OCI-LY7 (cell line): ENCODE data around the gene FAM222A. TPM values are rescaled to one million over a fixed set of nuclear protein-coding genes. Genes with fewer than 3 reads are reported as not detected.

Experiments
- BruUV-seq: library from RNA; stranded (reverse); fragments of 400-500 nt; replicated peaks from 2 replicates; lab custom pipeline; 2021; lab: Mats Ljungman, UMichigan
- CTCF ChIA-PET: fragments of 300-600 bp; sonication (Branson Sonifier 250); formaldehyde crosslinking; loops from one replicate; lab custom pipeline; 2022; ENCODE audit warnings: antibody characterized with exemption; ENCODE audit not compliant: unreplicated experiment; lab: Charles Lee
- POLR2A ChIA-PET: fragments of 300-600 bp; sonication (Branson Sonifier 250); formaldehyde crosslinking; loops from one replicate; lab custom pipeline; 2022; ENCODE audit warnings: antibody characterized with exemption; lab: Charles Lee
- DNase-seq: peaks from one replicate; pipeline ENCODE4 v3.0.0-alpha.2; 2015; ENCODE audit warnings: low spot score
- H2AFZ ChIP-seq: fragments of 200-600 bp; sonication (generic), shearing (Covaris generic); 2 replicates; pipeline ENCODE4 v1.6.1; 2014; ENCODE audit warnings: mild to moderate bottlenecking, antibody characterized with exemption, low read length, moderate library complexity
- H3K27ac ChIP-seq: fragments of 200-600 bp; sonication (generic); 2 replicates; pipeline ENCODE4 v1.5.1; 2014; ENCODE audit warnings: mixed run types, low read depth, mild to moderate bottlenecking, moderate library complexity, low read length, inconsistent platforms; ENCODE audit not compliant: poor library complexity, severe bottlenecking
- H3K36me3 ChIP-seq: fragments of 200-600 bp; sonication (generic); 2 replicates; pipeline ENCODE4 v1.6.1; 2014; ENCODE audit warnings: mild to moderate bottlenecking, antibody characterized with exemption, low read length, moderate library complexity, mixed read lengths; ENCODE audit not compliant: insufficient read depth
- H3K4me1 ChIP-seq: fragments of 200-600 bp; sonication (generic); 2 replicates; pipeline ENCODE4 v1.5.1; 2014; ENCODE audit warnings: mild to moderate bottlenecking, low read length; ENCODE audit not compliant: insufficient read depth, poor library complexity, severe bottlenecking
- H3K4me2 ChIP-seq: fragments of 200-600 bp; sonication (generic); 2 replicates; pipeline ENCODE4 v1.6.1; 2014; ENCODE audit warnings: mild to moderate bottlenecking, low read length
- H3K4me3 ChIP-seq: fragments of 200-600 bp; sonication (generic); 2 replicates; pipeline ENCODE4 v1.5.1; 2014; ENCODE audit warnings: mild to moderate bottlenecking, low read depth, low read length; ENCODE audit not compliant: poor library complexity, severe bottlenecking
- H3K79me2 ChIP-seq: fragments of 200-600 bp; sonication (generic); 2 replicates; pipeline ENCODE4 v1.6.1; 2016; ENCODE audit warnings: low read depth, mild to moderate bottlenecking, low read length, moderate library complexity, mixed read lengths; ENCODE audit not compliant: insufficient read depth
- H3K9me2 ChIP-seq: fragments of 200-600 bp; sonication (generic); 2 replicates; pipeline ENCODE4 v1.6.1; 2016; ENCODE audit warnings: mild to moderate bottlenecking, low read length, mixed read lengths; ENCODE audit not compliant: insufficient read depth
- H3K9me3 ChIP-seq: fragments of 200-600 bp; sonication (generic); 2 replicates; pipeline ENCODE4 v1.6.1; 2014; ENCODE audit warnings: mild to moderate bottlenecking, mixed run types, low read length, mixed read lengths
- H4K20me1 ChIP-seq: fragments of 200-600 bp; sonication (generic); 2 replicates; pipeline ENCODE4 v1.6.1; 2014; ENCODE audit warnings: mild to moderate bottlenecking, antibody characterized with exemption, low read length, moderate library complexity, mixed read lengths; ENCODE audit not compliant: insufficient read depth
- CTCF ChIP-seq: fragments of 200-600 bp; sonication (generic); conservative IDR thresholded peaks from 2 replicates; pipeline ENCODE4 v1.5.1; 2014; ENCODE audit warnings: mild to moderate bottlenecking, antibody characterized with exemption, low read length, moderate library complexity, mixed read lengths
- EZH2phosphoT487 ChIP-seq: fragments of 200-600 bp; sonication (generic); IDR thresholded peaks from 2 replicates; pipeline ENCODE4 v1.6.1; 2018; ENCODE audit warnings: low read depth, borderline replicate concordance, mild to moderate bottlenecking, mixed run types, antibody characterized with exemption, low read length, moderate library complexity, mixed read lengths
- intact Hi-C: fragments of 100-400 bp; cut with micrococcal nuclease; formaldehyde crosslinking; loops from one replicate; pipeline ENCODE4 v1.10.0; 2022; ENCODE audit not compliant: unreplicated experiment
- total RNA-seq, 2 experiments: library from RNA; depleted of rRNA in 1 of 2; stranded (reverse); fragments of >200 nt in 1 of 2; shearing (Covaris generic) in 1 of 2; gene quantifications; 2 replicates each; pipeline ENCODE4 v1.2.3, GENCODE V29; 2014 to 2022

Gene FAM222A
- total RNA-seq, 2 experiments from 2014 or later: 0.98 to 1.8 TPM

GRCh38 chr12:109803678-109804077, 90.1 kb downstream of the FAM222A start:
- no peak for TF ChIP-seq CTCF
- no peak for TF ChIP-seq EZH2phosphoT487
- no TSS peak for BruUV-seq
- ChIA-PET POLR2A (no interaction called here), CTCF (interaction anchor here (1.3 kb wide), 1 partner anchor 42 kb away, joined by 5 read pairs; no protein-coding TSS in a partner anchor)
- Histone ChIP-seq H3K4me3 (no peak overlapping the region), H3K4me2 (no peak overlapping the region), H3K36me3 (no peaks in the 10 kb centered on the region), H3K27ac (no peak overlapping the region), H3K4me1 (no peaks in the 10 kb centered on the region), H2AFZ (no peak overlapping the region), H3K9me3 (no peaks in the 10 kb centered on the region), H4K20me1 (no peaks in the 10 kb centered on the region), H3K9me2 (no peaks in the 10 kb centered on the region), H3K79me2 (no peaks in the 10 kb centered on the region)
- DNase-seq: no peak
- intact Hi-C loops: no loop called here

GRCh38 chr12:109804820-109805761, 91.5 kb downstream of the FAM222A start:
- peak; percentile 62 for DNase-seq
- H3K4me3 ChIP-seq: no peak overlapping the region
- H3K27ac ChIP-seq: no peak overlapping the region
- ChIA-PET POLR2A (interaction anchor here (0.6 kb wide), 1 partner anchor 69 kb away, joined by 3 read pairs; no protein-coding TSS in a partner anchor), CTCF (interaction anchor here (0.6 to 1.3 kb wide), 4 partner anchors 36 to 74 kb away, joined by 3 to 5 read pairs (median 4); no protein-coding TSS in a partner anchor)
- H3K79me2 ChIP-seq: no peaks in the 10 kb centered on the region
- TF ChIP-seq CTCF (peak; percentile 98), EZH2phosphoT487 (no peak)
- no peaks in the 10 kb centered on the region for H4K20me1 ChIP-seq
- H3K4me2 ChIP-seq: no peak overlapping the region
- H3K36me3 ChIP-seq: no peaks in the 10 kb centered on the region
- intact Hi-C loops: loop anchor here (1.0 kb wide), 2 partner anchors 40 to 75 kb away; partner anchors contain the start of gene GLTP
- no peak overlapping the region for H2AFZ ChIP-seq
- H3K9me2 ChIP-seq: no peaks in the 10 kb centered on the region
- no peaks in the 10 kb centered on the region for H3K4me1 ChIP-seq
- no TSS peak for BruUV-seq
- H3K9me3 ChIP-seq: no peaks in the 10 kb centered on the region
